NCI-H1048 (cell line): ENCODE data around the gene CT45A8.
"Not testable (repeated sequence)": the region's sequence is repeated elsewhere in the genome, so short reads cannot be mapped to it uniquely, and the experiment has no call there.

Experiments
- DNase-seq: peaks from one replicate; lab custom pipeline; 2025; lab: John Stamatoyannopoulos, UW

Gene CT45A8, protein sequence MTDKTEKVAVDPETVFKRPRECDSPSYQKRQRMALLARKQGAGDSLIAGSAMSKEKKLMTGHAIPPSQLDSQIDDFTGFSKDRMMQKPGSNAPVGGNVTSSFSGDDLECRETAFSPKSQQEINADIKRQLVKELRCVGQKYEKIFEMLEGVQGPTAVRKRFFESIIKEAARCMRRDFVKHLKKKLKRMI

DNA sequence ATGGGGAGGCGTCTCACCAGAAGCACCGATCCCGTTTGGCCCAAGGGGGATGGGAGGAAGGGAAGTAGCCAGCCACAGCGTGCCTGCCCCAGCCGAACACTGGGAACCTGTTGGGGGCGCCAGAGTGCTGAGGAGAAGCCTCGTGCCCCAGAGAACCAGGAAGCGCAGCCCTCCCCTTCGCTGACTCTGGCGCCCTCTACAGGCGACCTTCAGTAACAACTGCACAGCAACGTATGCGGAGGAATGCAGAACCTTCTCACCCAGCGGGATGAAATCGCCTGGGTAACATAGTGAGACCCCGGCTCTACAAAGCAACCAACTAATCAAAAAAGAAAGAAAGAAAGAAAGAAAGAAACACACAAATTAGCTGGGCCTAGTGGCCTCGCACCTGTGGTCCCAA is at the start of gene CT45A8:
Gene CT45A8, minus strand, starts transcription at position 101 of the 400 bp plus-strand sequence. CDS start 3,755 bp downstream, outside the sequence.
- DNase-seq, result not testable (repeated sequence)

DNA sequence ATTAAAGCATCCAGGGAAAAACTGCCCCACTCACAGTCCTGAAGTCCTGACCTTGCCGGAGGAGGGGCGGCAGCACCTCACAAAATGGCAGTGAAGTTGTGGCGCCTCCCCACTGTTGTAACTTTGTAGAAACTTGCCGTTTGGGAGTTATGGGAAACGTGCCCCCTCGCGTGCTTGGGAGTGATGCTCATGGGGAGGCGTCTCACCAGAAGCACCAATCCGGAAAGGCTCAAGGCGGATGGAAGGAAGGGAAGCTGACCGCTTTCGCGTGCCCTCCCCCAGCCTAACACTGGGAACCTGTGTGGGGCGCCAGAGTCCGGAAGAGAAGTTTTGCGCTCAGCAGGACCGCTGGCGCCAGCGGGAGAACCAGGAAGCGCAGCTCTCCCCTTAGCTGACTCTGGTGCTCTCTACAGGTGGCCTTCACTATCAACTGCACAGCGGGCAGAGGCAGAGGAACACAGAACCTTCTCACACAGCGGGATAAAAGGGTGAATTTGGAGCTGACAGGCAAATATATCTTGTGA is 39.0 kb upstream of the CT45A8 start, which contains the start of the genes CT45A10 and SAGE1:
Gene CT45A10, minus strand, starts transcription at position 151 of the 524 bp plus-strand sequence. CDS start 8,100 bp downstream, outside the sequence.
Gene SAGE1, plus strand, starts transcription at position 423 of the 524 bp plus-strand sequence. CDS start 2,527 bp downstream, outside the sequence.
- no peak for DNase-seq

DNA sequence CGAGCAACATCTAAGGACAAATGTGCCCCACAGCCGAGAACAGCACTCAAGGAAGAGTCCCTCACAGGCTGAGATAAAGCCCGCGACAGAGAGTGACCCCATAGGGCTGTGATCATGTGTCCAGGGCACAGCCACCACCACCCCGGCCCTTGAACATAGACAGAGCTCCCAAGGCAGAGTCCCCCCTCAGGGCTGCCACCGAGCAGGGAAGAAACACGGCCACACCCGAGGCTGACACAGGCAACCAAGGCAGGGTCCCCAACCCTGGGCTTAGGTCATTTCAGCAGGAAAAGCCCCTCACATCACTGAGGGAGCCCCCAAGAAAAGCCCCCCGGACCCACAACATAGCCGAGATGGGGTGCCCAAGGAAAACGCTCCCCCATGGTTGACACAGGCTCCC is 38.4 kb upstream of the CT45A8 start:
- DNase-seq, result no peak

DNA sequence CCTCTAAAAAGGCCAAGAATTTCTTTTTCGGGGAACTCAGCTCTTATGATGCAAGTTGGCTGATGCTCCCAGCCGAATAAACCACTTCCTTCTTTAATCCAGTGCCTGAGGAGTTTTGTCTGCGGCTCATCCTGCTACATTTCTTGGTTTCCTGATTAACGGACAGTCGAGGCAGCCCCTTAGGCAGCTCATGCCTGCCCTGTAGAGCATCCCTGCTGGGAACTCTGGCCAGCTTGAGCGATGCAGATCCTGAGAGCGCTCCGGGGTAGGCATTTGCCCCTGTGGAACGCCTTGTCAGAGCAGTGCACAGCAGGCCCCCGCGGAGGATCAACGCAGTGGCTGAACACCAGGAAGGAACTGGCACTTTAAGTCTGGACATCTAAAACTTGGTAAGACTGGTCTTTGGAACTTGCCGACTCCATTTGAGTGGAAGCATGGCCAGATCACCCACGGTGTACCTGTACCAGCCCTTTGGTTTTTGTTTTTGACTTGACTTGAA is 35.8 kb upstream of the CT45A8 start:
- DNase-seq, result no peak

DNA sequence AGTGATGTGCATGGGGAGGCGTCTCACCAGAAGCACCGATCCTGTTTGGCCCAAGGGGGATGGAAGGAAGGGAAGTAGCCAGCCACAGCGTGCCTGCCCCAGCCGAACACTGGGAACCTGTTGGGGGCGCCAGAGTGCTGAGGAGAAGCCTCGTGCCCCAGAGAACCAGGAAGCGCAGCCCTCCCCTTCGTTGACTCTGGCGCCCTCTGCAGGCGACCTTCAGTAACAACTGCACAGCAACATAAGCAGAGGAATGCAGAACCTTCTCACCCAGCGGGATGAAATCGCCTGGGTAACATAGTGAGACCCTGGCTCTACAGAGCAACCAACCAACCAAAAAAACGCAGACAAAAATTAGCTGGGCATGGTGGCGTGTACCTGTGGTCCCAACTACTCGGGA is 34.6 kb upstream of the CT45A8 start:
- DNase-seq, result peak; percentile 19

DNA sequence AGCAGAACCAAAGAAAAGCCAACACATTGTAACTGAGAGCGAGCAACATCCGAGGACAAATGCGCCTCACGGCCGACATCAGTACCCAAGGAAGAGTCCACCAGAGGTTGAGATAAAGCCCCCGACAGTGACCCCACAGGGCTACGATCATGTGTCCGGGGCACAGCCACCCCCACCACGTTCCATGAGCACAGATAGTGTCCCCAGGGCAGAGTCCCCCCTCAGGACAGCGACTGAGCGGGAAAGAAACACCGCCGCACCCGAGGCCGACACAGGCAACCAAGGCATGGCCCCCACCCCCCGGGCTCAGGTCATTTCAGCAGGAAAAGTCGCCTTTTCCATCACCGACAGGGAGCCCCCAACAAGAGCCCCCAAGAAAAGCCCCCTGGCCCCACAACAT is 33.9 kb upstream of the CT45A8 start:
- DNase-seq, result not testable (repeated sequence)

DNA sequence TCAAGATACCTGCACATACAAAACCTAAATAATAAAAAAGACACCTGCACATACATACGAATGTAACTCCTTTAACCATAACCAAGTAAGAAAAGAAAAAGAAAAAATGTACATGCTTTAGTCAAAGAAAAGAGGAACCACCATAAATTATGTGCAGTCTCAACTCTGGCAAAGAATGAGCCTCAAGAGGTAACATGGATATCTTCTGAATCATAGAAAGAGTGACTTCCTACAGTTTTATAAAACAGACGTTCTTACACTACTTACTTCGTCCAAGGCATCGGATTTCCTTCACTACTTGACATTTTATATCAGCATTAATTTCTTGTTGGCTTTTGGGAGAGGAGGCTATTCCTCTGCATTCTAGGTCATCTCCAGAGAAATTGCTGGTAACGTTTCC is 28.4 kb upstream of the CT45A8 start:
- not testable (repeated sequence) for DNase-seq

DNA sequence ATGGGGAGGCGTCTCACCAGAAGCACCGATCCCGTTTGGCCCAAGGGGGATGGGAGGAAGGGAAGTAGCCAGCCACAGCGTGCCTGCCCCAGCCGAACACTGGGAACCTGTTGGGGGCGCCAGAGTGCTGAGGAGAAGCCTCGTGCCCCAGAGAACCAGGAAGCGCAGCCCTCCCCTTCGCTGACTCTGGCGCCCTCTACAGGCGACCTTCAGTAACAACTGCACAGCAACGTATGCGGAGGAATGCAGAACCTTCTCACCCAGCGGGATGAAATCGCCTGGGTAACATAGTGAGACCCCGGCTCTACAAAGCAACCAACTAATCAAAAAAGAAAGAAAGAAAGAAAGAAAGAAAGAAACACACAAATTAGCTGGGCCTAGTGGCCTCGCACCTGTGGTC is 17.4 kb upstream of the CT45A8 start, which contains the start of gene CT45A9:
Gene CT45A9, minus strand, starts transcription at position 101 of the 400 bp plus-strand sequence. CDS start 3,751 bp downstream, outside the sequence.
- DNase-seq, result not testable (repeated sequence)

DNA sequence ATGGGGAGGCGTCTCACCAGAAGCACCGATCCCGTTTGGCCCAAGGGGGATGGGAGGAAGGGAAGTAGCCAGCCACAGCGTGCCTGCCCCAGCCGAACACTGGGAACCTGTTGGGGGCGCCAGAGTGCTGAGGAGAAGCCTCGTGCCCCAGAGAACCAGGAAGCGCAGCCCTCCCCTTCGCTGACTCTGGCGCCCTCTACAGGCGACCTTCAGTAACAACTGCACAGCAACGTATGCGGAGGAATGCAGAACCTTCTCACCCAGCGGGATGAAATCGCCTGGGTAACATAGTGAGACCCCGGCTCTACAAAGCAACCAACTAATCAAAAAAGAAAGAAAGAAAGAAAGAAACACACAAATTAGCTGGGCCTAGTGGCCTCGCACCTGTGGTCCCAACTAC is 17.2 kb downstream of the CT45A8 start, which contains the start of gene CT45A7:
Gene CT45A7, minus strand, starts transcription at position 101 of the 400 bp plus-strand sequence. CDS start 3,747 bp downstream, outside the sequence.
- not testable (repeated sequence) for DNase-seq

DNA sequence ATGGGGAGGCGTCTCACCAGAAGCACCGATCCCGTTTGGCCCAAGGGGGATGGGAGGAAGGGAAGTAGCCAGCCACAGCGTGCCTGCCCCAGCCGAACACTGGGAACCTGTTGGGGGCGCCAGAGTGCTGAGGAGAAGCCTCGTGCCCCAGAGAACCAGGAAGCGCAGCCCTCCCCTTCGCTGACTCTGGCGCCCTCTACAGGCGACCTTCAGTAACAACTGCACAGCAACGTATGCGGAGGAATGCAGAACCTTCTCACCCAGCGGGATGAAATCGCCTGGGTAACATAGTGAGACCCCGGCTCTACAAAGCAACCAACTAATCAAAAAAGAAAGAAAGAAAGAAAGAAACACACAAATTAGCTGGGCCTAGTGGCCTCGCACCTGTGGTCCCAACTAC is 34.4 kb downstream of the CT45A8 start, which contains the start of gene CT45A2:
Gene CT45A2, minus strand, starts transcription at position 101 of the 400 bp plus-strand sequence. CDS start 3,747 bp downstream, outside the sequence.
- DNase-seq, result not testable (repeated sequence)

DNA sequence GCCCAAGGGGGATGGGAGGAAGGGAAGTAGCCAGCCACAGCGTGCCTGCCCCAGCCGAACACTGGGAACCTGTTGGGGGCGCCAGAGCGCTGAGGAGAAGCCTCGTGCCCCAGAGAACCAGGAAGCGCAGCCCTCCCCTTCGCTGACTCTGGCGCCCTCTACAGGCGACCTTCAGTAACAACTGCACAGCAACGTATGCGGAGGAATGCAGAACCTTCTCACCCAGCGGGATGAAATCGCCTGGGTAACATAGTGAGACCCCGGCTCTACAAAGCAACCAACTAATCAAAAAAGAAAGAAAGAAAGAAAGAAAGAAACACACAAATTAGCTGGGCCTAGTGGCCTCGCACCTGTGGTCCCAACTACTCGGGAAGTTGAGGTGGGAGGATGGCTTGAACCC is 51.7 kb downstream of the CT45A8 start, which contains the start of gene CT45A6:
Gene CT45A6, minus strand, starts transcription at position 101 of the 400 bp plus-strand sequence. CDS start 3,794 bp downstream, outside the sequence.
- not testable (repeated sequence) for DNase-seq
